Vagina (tissue), 2 donors: ENCODE data around the gene KRTAP4-11.

Experiments
- POLR2AphosphoS5 ChIP-seq, 2 donors: sonication (generic); formaldehyde crosslinking; IDR thresholded peaks; one replicate each; pipeline ENCODE4 v1.9.0; 2017; ENCODE audit warnings: antibody characterized with exemption in 2 of 2, mild to moderate bottlenecking in 2 of 2, low read depth in 1 of 2; ENCODE audit not compliant: insufficient read depth in 1 of 2
- TF ChIP-seq, protein P1 (sequence below), 3 experiments: fragments of 450-650 bp in 2 of 3; fragments of 200-600 bp in 1 of 3; sonication (generic) in 1 of 3; IDR thresholded peaks; one replicate each; pipeline ENCODE4 v1.5.1; 2017 to 2019; ENCODE audit warnings: antibody characterized with exemption in 3 of 3, mild to moderate bottlenecking in 2 of 3, moderate library complexity in 2 of 3

DNA sequence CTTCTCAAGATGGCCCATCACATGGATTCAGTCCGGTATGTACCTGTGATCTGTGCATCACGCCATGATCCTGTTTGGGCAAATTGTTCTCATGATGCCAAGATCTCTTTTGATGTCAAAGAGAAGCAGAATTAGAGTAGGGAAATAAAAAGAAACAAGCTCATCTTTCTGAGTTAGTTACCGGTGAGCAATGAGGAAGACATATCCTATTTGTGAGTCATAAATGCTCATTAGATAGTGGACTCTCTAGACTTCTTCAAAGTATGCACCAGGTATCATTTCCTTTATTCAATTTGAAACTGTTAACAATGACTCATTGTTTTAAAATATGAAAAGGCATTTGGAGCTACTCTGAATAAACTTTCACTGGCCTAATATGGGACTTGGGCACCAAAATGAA, 13.8 kb upstream of the KRTAP4-11 start:
- TF ChIP-seq, protein P1, sequence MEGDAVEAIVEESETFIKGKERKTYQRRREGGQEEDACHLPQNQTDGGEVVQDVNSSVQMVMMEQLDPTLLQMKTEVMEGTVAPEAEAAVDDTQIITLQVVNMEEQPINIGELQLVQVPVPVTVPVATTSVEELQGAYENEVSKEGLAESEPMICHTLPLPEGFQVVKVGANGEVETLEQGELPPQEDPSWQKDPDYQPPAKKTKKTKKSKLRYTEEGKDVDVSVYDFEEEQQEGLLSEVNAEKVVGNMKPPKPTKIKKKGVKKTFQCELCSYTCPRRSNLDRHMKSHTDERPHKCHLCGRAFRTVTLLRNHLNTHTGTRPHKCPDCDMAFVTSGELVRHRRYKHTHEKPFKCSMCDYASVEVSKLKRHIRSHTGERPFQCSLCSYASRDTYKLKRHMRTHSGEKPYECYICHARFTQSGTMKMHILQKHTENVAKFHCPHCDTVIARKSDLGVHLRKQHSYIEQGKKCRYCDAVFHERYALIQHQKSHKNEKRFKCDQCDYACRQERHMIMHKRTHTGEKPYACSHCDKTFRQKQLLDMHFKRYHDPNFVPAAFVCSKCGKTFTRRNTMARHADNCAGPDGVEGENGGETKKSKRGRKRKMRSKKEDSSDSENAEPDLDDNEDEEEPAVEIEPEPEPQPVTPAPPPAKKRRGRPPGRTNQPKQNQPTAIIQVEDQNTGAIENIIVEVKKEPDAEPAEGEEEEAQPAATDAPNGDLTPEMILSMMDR (IDR thresholded peaks at IDR 0.05) = no peak
- no peak for TF ChIP-seq POLR2AphosphoS5 (IDR thresholded peaks at IDR 0.05; ENCODE audit: insufficient read depth in 1 of 2, low read depth in 1 of 2)
